WERI-Rb-1 (cell line): ENCODE measurements around the gene ZIC4.

ENCODE experiments used
- DNase-seq: peaks from one replicate; pipeline ENCODE4 v3.0.0-alpha.2; 2020
- H3K27ac ChIP-seq: fragments of 250-450 bp; sonication (Bioruptor Pico); 2 replicates; pipeline ENCODE4 v1.5.1; 2020; ENCODE audit warnings: mild to moderate bottlenecking, moderate library complexity
- H3K27me3 ChIP-seq: fragments of 250-450 bp; sonication (Bioruptor Pico); 2 replicates; pipeline ENCODE4 v1.5.1; 2021; ENCODE audit warnings: mild to moderate bottlenecking, low read depth, moderate library complexity; ENCODE audit not compliant: insufficient read depth, severe bottlenecking
- H3K36me3 ChIP-seq: fragments of 250-450 bp; sonication (Bioruptor Pico); 2 replicates; pipeline ENCODE4 v1.5.1; 2020; ENCODE audit warnings: mild to moderate bottlenecking, moderate library complexity
- H3K4me3 ChIP-seq: 2 replicates; pipeline ENCODE4 v1.5.1; 2011; ENCODE audit warnings: low read depth, mild to moderate bottlenecking, control low read depth, low read length
- H3K9me3 ChIP-seq: fragments of 250-450 bp; sonication (Bioruptor Pico); 2 replicates; pipeline ENCODE4 v1.5.1; 2021; ENCODE audit warnings: mild to moderate bottlenecking, moderate library complexity; ENCODE audit not compliant: severe bottlenecking
- CTCF ChIP-seq: IDR thresholded peaks from 2 replicates; pipeline ENCODE4 v1.5.1; 2011; ENCODE audit warnings: low read depth, mild to moderate bottlenecking, control low read depth, inconsistent platforms, low read length

The ZIC4 gene

DNA sequence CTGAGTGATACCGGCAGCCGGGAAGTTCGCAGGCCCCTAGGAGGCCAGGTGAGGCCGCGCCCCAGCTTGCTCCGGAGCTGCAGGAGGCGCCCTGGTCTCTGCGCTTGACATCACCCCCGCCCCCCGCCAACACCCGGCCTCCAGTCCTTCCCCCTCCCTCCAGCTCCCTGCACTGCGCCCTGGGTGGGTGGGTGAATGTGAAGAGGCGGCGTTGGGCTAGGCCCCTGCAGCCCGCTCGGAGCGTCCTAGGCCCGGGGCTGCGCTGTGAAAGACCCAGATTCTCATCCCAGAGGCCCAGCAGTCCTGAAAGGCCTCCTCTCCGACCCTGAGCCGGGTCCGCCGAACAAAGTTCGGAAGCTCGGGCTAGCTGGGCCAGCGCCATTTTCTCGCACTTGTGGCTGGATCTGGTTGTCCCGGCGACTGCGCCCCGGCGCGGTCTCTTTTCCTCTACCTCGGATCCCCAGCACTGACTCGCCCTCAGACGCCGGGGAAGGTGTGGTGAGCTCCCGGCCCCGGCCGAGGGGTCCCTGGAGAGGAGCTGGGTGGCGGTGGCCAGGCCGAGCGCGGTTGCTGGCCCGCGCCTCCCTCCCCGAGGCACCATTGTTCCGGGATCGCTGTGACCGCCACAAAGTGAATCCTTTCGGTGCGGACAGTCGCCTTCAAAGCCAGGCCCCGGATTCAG lies 12.9 kb downstream of the ZIC4 start:
- DNase-seq = peak; percentile 91
- TF ChIP-seq CTCF = peak; percentile 41; the same call in 1 of the 2 replicates
- Histone ChIP-seq H3K27ac (peak overlapping the region; percentile 94), H3K9me3 (no peaks in the 10 kb centered on the region), H3K27me3 (no peaks in the 10 kb centered on the region), H3K36me3 (peaks cover 5% of the 10 kb centered on the region), H3K4me3 (peak overlapping the region; percentile 81)

GRCh38 chr3:147392625-147392946 lies 13.8 kb downstream of the ZIC4 start:
- H3K27ac ChIP-seq = peak overlapping the region; percentile 94
- no peak for TF ChIP-seq CTCF
- no peaks in the 10 kb centered on the region for H3K27me3 ChIP-seq
- H3K9me3 ChIP-seq = no peaks in the 10 kb centered on the region
- DNase-seq = peak; percentile 57
- H3K4me3 ChIP-seq = peak overlapping the region; percentile 81
- peaks cover 5% of the 10 kb centered on the region for H3K36me3 ChIP-seq

- H3K4me3 ChIP-seq = peak overlapping the region; percentile 81
- H3K36me3 ChIP-seq = peaks cover 5% of the 10 kb centered on the region
- peak overlapping the region; percentile 94 for H3K27ac ChIP-seq
- peak; percentile 78 for TF ChIP-seq CTCF
- H3K27me3 ChIP-seq = no peaks in the 10 kb centered on the region
- peak; percentile 94 for DNase-seq
- no peaks in the 10 kb centered on the region for H3K9me3 ChIP-seq
These were observed 14.3 kb downstream of the ZIC4 start for GRCh38 chr3:147391781-147392624.

DNA sequence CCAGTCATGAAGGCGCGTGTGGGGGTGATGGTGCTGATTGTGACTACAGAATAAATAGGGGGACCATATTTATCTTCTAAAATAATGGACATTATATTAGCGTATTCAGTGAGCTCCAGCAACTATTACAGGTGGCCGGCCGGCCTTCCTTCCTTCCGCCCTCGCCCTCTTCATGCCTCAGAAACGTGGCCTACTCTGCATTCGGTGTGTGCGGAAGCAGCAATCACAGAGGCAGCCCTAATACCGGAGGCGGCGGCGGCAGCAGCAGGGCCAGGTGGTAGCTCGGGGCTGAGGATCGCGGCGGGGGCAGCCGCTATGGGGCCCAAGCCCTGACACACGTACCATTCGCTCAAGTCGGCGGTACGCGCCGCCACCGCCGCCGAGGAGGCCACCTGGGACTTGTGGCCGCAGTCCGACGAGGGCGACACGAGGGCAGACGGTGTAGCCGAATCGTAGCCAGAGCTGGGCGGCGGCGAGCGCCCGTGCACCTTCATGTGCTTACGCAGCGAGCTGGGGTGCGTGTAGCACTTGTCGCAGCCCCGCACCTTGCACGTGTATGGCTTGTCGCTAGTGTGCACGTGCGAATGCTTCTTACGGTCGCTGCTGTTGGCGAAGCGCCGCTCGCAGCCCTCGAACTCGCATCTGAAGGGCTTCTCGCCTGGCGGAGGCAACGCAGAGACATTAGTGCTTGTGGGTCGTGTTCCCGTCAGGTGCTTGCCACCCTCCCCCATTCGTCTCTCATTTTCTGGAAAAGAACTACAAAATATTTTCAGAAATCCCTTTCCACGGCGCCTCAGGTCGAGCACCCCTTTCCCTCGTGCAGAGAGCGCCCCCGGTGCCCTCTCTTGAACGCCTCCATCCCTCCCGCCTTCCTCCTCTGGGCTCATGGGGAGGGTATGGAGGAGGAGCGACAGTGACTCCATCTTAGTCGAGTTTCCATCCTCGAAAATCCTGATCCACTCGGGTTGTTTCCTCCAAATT lies 15.5 kb downstream of the ZIC4 start:
- Histone ChIP-seq H3K4me3 (no peak overlapping the region), H3K9me3 (no peaks in the 10 kb centered on the region), H3K27ac (no peak overlapping the region), H3K27me3 (no peaks in the 10 kb centered on the region), H3K36me3 (peaks cover 5% of the 10 kb centered on the region)
- TF ChIP-seq CTCF = no peak
- DNase-seq = no peak

GRCh38 chr3:147389717-147390116 lies 16.6 kb downstream of the ZIC4 start:
- no peak for TF ChIP-seq CTCF
- H3K27me3 ChIP-seq = no peaks in the 10 kb centered on the region
- no peak overlapping the region for H3K4me3 ChIP-seq
- no peak overlapping the region for H3K27ac ChIP-seq
- DNase-seq = no peak
- peaks cover 3% of the 10 kb centered on the region; the same call in 1 of the 2 replicates for H3K36me3 ChIP-seq
- H3K9me3 ChIP-seq = no peaks in the 10 kb centered on the region
